Activated CD4-positive, alpha-beta T cell treated with anti-CD3 and anti-CD28 coated beads, Interleukin-2, amount 50 U/mL, for 24 hours (primary cell): ENCODE data around the gene GPD1L.
"Not testable (repeated sequence)": the region's sequence is repeated elsewhere in the genome, so short reads cannot be mapped to it uniquely, and the experiment has no call there.

Experiments used
- DNase-seq, 2 donors: peaks; one replicate each; pipeline ENCODE4 v3.0.0-alpha.2; 2020; ENCODE audit warnings: low read depth in 1 of 2, low spot score in 1 of 2

Gene GPD1L

GRCh38 chr3:32106132-32106928 lies at the start of gene GPD1L:
Gene GPD1L, plus strand, starts transcription at chr3:32106620. Its CDS starts 92 bp downstream, at chr3:32106712.
- DNase-seq: peak; percentile 84 to 86

GRCh38 chr3:32058465-32058864 lies 48.0 kb upstream of the GPD1L start:
- DNase-seq: not testable (repeated sequence)

- DNase-seq: no peak
These were observed 43.4 kb upstream of the GPD1L start for GRCh38 chr3:32062950-32063582.

- no peak for DNase-seq
These were observed 39.7 kb upstream of the GPD1L start for GRCh38 chr3:32066686-32067085.

GRCh38 chr3:32074194-32074593 lies 32.2 kb upstream of the GPD1L start:
- not testable (repeated sequence) for DNase-seq

- DNase-seq: no peak
These were observed 29.9 kb upstream of the GPD1L start for GRCh38 chr3:32076566-32076965.

- no peak for DNase-seq
These were observed 28.9 kb upstream of the GPD1L start for GRCh38 chr3:32077260-32078084.

- no peak for DNase-seq
These were observed 28.3 kb upstream of the GPD1L start for GRCh38 chr3:32078085-32078634.

- no peak for DNase-seq
These were observed 27.6 kb upstream of the GPD1L start for GRCh38 chr3:32078864-32079263.

GRCh38 chr3:32082721-32083120 lies 23.7 kb upstream of the GPD1L start:
- no peak for DNase-seq

GRCh38 chr3:32083702-32084270 lies 22.6 kb upstream of the GPD1L start:
- DNase-seq: no peak

GRCh38 chr3:32084870-32085269 lies 21.6 kb upstream of the GPD1L start:
- DNase-seq: no peak

GRCh38 chr3:32086464-32086863 lies 20.0 kb upstream of the GPD1L start:
- DNase-seq: no peak

- DNase-seq: no peak
These were observed 16.9 kb upstream of the GPD1L start for GRCh38 chr3:32089476-32089875.

- no peak for DNase-seq
These were observed 13.2 kb upstream of the GPD1L start for GRCh38 chr3:32093204-32093603.

- DNase-seq: no peak
These were observed 11.0 kb upstream of the GPD1L start for GRCh38 chr3:32095431-32095830.

GRCh38 chr3:32097768-32098167 lies 8.7 kb upstream of the GPD1L start:
- DNase-seq: no peak

- no peak for DNase-seq
These were observed 7.9 kb upstream of the GPD1L start for GRCh38 chr3:32098528-32098927.

GRCh38 chr3:32100465-32100864 lies 6.0 kb upstream of the GPD1L start:
- DNase-seq: no peak

GRCh38 chr3:32102289-32102688 lies 4.1 kb upstream of the GPD1L start:
- DNase-seq: no peak

GRCh38 chr3:32104492-32104891 lies 1.9 kb upstream of the GPD1L start:
- no peak for DNase-seq
